GOT3 (cell line): ENCODE data around the gene HRCT1.

Experiments
- DNase-seq: peaks from one replicate; lab custom pipeline; 2025; ENCODE audit warnings: mixed read lengths; lab: John Stamatoyannopoulos, UW

HRCT1 gene

GRCh38 chr9:35944173-35944572 is 38.2 kb downstream of the HRCT1 start:
- no peak for DNase-seq

- DNase-seq: no peak
Observed at GRCh38 chr9:35944841-35945240, 38.8 kb downstream of the HRCT1 start.

GRCh38 chr9:35945341-35946018 is 39.5 kb downstream of the HRCT1 start:
- DNase-seq: no peak

- no peak for DNase-seq
Observed at GRCh38 chr9:35948451-35948850, 42.4 kb downstream of the HRCT1 start.

GRCh38 chr9:35948901-35949318 is 42.9 kb downstream of the HRCT1 start:
- DNase-seq: no peak

- no peak for DNase-seq
Observed at GRCh38 chr9:35951736-35952135, 45.7 kb downstream of the HRCT1 start.

GRCh38 chr9:35952526-35953191 is 46.7 kb downstream of the HRCT1 start:
- DNase-seq: no peak

GRCh38 chr9:35954942-35955546 is 49.0 kb downstream of the HRCT1 start:
- no peak for DNase-seq

- DNase-seq: no peak
Observed at GRCh38 chr9:35956651-35957050, 50.6 kb downstream of the HRCT1 start.
